Kidney tubule cell (primary cell): ENCODE measurements around the gene MGAT5.

ENCODE experiments used
- DNase-seq: peaks from one replicate; pipeline ENCODE4 v3.0.0-alpha.2; 2018; ENCODE audit warnings: low spot score

MGAT5 gene

DNA sequence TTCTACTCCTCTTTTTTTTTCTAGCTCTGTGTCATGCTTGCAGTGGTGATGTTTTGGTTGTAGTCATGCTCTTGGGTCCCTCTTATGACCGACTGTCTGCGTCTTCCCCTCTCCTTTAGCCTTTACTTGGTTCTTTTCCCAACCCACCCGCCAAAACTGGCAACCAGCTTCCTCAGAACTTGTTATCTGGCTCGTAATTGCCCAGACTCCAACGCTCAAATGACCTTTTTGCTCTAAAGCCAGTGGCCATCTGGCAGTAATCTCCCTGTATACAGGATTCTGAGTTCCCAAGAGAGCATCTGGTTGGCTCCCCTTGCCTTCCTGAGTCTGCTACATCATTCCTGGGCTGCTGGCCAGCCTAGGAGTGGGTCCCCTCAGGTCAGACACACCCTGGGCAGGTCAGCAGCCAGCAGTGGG lies 147.2 kb downstream of the MGAT5 start:
- DNase-seq = no peak

DNA sequence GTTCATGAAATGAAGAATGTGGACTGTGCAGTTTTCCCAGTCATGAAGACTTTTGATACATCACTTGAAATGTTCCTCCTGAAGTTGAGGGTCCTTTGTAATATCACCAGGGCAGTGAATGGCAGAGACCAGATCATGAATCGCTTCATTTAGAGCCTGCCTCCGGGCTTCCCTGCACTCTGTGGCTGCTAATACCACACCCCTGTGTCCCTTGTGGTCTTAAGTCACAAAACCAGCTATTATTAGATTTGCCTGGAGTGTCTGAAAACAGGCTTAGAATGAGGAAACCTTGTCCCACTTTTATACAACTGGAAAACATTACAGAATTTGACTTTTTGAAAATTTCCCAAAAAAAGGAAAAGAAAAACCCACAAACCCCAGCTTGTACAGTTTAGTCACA lies 147.9 kb downstream of the MGAT5 start:
- no peak for DNase-seq

DNA sequence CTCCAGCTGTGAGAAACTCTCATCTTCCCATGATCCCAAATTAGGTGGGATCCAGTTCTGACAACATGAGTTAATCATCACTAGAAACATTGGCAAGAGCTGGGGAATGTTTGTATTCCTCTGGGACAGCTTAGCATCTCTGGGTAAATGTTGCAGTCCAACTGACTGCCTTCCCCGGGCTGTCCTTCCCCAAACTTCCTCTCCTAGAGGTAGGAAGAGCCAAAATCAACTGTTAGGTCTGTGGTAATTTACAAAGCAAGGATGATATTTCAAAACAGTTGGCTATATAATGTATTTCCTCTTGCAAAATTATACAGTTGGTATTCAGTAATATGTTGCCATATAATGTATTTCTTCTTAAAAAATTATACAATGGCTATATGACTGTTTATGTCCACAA lies 148.5 kb downstream of the MGAT5 start:
- peak; percentile 10 for DNase-seq

DNA sequence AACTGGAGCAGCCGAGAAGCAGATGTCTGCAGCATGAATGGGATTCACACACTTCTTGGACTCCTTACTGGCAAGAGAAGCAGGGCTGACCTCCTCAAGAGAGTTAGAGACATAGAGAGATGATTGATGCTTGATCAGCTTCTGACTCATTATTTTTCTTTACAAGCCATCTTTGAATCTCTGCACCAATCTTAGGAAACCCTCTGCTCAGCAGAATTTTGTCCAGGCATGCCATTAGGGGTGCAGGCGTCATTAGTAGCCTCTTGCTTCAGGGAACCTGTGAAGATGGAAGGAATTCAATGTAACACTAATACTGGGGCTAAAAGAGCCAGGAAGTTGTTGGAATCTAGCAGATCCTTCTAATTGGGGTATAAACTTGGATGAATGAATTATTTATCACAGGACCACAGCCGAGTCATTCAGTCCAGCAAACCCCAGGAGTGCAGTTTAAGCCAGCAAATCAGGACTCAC lies 151.8 kb downstream of the MGAT5 start:
- peak; percentile 43 for DNase-seq

DNA sequence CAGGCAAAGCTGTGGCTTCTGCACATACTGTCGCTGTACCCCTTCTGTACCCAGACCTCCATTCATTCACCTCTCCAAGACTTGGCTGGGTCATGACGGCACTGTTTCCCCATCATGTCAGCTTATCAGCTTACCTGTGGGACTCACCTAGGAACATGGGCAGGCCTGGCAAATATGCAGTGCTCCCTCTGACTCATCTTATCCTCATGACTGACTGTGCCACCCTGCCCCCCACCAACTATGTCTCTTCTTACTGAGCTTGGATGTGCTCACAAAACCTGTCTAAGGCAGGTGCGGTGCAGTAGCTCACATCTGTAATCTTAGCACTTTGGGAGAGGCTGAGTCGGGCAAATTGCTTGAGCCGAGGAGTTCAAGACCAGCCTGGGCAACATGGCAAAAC lies 152.4 kb downstream of the MGAT5 start:
- DNase-seq = peak; percentile 71

DNA sequence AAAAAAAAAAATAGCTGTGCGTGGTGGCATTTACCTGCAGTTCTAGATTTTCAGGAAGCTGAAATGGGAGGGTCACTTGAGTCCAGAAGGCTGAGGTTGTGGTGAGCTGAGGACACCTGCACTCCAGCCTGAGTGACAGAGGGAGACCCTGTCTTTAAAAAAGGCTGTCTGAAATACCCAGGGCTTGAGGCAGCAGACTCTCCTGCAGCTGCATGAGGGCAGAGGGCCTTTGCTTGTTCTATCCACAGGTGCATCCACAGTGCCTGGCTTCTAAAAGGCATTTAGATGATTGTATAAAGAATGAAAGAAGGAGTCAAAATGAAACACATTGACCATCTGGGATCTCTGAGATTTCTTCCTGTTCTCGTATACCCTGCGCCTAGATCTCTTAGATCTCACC lies 152.9 kb downstream of the MGAT5 start:
- no peak for DNase-seq

DNA sequence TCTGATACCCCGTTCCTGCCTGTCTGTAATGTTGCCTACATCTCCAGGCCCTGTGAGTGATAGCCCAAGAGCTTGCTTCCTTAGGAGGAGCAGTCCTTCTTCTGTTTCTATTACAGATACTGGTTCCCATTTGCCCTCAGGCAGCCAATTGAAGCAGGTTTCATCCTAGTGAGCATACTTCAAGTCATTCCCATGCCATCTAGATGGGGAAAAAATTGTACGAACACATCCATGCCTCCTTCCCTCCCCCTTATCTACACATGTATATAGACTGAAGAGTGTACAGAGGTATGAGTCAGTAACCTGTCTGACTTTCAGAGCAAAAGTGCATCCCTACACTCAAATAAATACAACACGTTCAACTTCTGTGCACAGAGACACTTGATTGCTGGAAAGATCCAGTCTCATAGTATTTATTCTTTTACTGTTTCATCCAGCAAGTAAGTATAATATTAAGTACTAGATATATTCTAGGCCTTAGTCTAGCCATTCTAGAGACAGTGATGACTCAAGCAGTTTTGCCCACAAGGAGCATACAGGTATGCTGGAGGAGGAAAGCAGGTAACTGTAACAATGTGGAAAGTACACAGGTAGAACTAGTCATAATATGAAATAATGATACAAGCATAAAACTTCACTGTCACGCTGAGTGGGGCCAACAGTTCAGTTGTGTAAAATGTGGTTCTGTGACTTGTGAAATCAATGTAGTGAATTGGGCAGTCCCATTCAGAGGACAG lies 153.4 kb downstream of the MGAT5 start:
- DNase-seq = peak; percentile 40

DNA sequence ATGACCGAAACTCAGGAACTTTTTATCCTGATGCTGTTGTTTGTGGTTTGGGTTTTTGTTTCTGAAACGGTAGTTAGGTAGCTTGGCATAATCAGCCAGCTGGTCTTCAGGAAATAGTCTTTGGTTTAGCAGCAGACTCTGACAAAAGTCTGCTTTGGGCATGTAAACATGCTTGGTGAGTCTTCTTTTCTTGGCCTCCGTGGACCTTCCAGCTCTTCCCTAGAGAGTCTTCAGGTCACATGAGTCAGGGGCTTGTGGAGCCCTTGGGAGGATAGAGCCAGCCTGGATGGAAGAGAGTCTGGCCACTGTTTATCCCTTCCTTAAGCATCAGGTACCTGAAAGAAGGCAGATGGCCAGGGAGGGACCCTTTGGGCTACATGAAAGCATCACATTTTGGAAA lies 154.5 kb downstream of the MGAT5 start:
- DNase-seq = no peak

DNA sequence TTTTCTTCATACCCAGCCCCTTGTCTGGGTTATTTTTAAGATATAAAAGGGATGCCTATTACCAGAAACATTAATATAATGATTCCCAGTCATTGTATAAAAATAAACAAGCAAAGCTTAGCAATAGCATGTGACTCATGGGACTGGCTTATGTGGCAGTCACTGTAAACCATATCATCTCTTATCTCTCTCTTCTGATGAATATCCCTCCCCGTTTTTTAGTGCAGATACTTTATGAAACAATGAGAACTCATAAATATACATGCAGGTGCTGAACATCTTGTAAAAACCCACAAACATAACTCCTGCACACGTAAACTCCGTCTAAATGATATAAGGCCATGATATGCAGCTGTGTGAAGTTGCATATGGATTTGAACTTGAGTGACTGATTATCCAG lies 154.9 kb downstream of the MGAT5 start:
- no peak for DNase-seq

DNA sequence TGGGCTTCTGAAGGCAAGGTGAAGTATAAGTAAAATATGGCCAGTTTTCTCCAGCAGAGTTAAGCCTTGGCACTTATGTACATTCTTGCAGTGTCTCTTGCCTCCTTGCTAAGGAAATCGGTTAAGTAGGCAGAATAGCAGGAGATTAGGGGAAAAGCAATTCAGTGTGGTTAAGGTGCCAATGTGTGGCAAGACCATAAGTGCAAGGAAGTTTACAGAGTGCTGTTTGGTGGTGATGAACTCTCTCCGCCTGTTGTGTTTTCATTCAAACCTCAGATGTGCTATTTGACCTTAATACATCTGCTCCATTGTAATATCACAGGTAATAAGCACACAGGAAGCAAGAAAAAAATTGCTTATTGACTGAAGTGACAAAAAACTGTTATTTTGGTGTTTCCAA lies 156.1 kb downstream of the MGAT5 start:
- no peak for DNase-seq

DNA sequence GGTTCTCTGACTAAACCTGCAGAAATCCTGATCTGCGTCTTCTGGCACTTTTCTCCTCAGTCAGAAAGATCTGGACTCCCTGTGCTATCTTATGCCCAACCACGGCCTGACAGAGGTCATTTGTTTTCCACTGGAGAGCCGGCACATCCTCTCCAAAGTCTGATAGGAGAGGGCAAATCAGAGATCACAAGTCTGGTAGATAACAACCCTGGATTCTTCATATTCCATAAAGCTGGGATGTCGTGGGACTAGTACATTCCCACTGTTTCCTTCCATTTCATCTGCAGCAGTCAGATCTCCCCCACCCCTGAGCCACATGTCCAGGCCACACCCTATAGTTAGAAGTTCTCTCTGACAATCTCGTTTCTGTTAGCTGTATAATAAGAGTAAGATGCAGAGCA lies 157.0 kb downstream of the MGAT5 start:
- no peak for DNase-seq

DNA sequence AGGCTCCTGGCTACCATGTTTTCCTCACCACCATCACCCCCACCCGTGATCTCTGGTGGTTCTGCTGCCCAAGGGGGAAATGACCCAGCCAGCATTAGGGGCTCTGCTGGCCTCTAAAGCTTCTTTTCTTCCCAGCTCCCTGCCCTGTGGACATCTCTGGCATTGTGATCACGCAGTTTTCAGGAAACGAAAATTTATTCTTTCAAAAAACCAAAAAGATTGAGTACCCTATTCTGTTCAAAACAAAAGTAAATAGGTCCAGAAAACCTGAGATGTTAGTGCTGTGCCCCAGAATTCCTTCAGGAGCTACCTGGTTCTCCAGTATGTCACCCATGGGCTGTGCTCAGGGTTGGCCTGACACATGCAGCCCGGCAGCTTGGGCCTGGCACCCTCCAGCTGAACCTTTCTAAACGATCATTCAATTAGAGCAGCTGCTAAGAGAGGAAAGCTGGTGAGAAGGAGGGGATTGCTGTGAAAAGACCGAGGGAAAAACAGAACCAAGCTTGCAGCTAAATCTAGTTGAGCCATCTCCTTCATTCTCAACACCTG lies 157.5 kb downstream of the MGAT5 start:
- no peak for DNase-seq

DNA sequence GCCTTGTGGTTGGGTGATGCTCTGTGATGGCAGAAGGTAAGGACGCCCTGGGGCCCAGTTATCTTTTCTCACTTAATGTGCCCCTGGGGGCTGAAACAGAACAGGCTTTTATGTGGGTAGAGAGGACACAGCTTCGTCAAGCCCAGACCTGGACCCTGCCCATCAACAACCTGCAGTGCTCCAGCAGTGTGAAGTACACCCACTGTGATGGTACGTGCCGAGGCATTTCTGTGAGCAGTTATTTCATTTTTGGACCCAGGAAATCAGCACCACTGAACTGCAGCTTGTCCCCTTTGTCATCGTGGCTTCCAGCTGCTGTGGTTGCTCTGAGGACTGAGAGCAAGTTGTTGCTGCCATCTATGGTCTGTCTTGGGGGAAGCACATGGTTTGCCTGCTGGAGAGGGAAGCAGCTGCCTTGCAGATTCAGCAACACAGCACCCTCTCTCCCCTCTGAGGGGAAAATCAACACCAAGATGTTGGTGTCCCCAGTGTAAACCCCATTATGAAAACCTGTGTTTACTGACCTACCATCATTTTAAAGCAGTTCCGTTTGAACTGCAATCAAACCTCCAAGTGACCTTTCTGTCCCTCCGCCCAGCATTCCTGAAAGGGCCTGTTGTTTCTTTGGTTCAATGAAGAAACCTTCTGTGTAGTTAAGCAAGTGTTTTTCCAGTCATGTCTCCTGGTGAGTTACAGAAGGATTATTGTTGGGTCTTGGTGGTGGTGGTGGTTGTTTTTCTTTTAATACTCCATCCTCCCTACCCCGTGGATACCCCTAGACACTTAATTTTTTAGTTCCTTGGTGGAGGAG lies 158.2 kb downstream of the MGAT5 start:
- peak; percentile 76 for DNase-seq

DNA sequence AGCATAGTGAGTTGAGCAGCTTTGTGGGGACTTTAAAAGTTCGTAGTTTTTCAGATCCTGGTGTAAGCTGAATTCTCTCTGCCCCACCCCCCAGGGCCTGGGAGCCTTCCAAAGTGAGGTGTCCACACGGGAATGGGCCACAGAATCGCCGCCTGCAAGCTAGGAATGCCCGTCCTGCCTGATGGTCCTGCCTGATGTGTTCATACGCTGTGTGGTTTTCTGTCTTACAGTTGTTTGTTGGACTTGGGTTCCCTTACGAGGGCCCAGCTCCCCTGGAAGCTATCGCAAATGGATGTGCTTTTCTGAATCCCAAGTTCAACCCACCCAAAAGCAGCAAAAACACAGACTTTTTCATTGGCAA lies 158.7 kb downstream of the MGAT5 start:
- no peak for DNase-seq

DNA sequence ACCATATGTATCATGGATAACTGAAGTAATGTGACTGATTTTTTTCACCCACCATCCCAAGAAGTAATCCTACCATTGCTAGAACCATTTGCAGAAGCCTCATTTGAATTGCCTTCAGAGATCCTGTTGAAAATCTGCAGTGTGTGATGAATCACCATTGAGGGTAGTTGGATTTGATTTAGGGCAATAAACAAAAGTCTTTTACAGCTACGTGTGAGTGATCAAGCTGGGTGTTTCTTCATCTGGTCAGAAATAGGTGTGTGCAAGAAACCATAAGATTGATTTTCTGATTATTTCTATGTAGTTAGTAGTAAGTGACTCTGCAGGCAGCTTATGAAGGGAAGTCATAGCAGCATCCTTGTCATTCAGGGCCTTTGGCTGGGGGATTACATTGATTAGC lies 159.6 kb downstream of the MGAT5 start:
- DNase-seq = no peak

DNA sequence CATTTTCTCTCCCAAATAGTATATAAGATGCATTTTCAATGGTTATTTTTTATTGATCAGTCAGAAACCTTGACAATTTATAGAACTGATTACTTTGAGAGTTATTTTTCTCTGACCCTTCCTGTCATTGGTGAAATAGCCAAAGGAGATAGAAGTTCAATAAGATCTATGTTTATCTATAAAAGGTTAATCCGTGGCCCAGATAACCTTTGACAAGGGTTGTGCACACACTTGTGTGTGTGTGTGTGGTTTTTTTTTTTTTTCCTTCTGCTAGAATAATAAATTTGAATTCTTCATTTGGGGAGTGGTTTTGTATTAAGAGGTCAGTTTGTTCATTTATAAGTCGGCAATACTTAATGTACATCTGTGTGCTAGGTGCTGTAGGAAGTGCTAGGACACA lies 160.0 kb downstream of the MGAT5 start:
- DNase-seq = no peak

DNA sequence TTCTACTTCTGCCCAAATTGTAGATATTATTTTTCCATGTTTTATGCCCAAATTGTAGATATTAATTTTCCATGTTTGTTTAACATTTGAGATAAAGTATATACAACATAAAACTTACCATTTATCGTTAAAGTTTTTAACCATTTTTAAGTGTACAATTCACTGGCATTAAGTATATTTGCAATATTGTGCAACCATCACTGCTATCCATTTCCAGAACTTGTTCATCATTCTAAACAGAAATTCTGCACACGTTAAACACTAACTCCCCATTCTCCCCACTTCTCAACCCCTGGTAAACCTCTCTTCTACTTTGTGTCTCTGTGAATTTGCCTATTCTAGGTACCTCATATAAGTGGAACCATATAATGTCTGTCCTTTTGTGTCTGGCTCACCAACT lies 162.1 kb downstream of the MGAT5 start:
- no peak for DNase-seq

DNA sequence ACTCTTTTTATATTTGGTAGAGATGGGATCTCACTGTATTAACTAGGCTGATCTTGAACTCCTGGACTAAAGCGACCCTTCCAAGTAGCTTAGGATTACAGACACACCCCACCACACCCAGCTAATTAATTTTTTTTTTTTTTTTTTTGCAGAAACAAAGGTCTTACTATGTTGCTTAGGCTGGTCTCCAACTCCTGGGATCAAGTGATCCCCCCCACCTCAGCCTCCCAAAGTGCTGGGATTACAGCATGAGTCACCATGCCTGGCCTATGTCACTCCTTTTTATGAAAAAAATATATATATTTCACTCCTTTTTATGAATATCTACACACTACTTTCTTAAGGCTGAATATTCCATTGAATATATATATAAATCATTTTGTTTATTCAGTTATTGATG lies 162.8 kb downstream of the MGAT5 start:
- no peak for DNase-seq

DNA sequence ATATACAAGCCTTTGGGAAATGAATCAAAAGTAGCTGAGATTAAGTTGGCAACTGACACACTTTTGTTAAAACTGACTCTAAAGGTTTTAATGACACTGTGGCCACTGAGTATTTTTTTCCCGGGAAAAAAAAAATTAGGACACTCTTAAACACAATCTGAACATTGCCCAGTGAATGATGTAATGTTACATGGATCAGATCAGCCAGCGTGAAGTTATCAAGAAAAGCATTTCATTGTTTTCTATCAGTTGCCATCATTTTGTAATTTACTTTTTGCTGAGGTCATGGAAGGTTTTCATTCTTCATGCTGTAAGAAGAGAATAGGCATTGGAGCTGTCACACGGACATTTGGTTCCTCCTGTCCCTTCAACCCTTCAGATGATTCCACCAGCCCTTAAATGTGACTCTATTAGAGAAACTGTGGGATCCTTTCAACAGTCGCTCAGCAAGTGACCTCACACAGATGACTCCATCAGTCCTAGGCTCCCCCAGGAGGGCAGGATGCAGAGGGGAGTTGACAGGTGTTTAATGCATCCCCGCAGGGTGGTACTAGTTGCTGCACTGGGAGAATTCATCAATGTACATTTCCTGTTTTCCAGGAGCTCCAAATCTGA lies 164.2 kb downstream of the MGAT5 start:
- no peak for DNase-seq

DNA sequence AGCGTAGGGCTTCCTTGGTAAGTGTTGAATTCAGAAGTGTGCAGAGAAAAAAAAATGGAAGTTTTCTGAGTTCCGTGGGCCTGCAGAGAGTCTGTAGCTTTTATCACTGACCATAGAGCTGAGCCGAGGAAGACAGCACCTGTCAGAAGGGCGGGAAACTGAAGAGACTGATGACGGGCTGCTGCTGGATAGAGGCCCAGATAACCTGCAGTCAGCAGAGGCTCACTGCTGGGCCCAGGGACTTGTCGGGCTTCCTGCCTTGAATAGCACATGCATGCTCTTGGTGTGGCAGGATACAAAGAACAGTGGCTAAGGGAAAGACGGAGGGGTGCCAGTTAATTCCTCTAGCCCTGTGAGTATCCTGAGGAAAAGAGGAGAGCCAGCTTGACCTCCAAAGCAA lies 166.4 kb downstream of the MGAT5 start:
- DNase-seq = no peak

DNA sequence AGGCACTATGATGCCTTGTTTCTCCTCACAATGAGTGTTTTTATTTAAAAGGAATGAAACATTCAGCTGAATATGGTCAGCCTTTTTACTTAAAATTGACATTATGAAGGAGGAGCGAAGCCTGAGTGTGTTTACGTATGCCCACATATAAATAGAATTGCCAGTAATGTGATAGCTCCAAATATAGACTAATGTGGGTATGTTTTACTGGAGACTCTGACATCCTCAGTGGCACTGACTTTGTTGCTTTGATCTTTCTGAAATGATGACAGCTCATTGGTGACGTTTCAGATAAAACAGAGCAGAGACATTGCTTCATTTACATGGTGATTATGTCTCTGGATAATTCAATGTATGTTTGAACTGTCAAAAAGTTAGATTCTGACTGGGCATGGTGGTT lies 167.0 kb downstream of the MGAT5 start:
- DNase-seq = no peak

DNA sequence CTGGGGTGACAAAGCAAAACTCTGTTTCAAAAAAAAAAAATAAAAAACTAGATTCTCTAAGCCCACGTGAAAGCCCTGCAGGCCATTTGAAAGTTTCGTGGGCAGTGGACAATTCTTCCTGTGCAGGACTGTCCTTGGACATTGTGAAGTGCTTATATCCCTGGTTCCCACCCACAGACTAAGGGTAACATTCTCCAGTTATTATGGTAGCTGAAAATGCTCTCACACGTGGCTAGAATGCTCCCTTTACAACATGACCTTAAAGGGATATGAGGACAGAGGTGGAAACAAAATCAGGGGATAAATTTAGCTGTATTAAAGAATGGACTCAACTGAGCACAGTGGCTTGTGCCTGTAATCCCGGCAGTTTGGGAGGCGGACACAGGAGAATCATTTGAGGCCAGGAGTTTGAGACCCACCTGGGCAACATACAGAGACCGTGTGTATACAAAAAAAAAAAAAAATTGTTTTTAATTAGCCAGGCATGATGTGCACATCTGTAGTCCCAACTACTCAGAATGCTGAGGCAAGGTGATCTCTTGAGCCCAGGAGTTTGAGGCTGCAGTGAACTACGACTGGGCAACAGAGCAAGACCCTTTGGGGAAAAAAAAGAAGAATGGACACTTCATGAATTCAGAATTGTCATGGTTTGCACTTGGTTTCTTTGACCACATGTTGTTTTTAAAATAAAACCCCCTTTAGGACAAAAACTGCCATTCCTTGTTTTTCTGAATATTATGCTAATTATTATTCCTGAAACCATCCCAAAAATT lies 167.9 kb downstream of the MGAT5 start:
- DNase-seq = no peak
